Common myeloid progenitor, CD34-positive (primary cell): ENCODE results near the gene FIP1L1.

Experiments
- CTCF ChIA-PET: fragments of 350-600 bp; sonication (Branson Sonifier 250); formaldehyde crosslinking; loops from one replicate; lab custom pipeline; 2021; ENCODE audit warnings: antibody characterized with exemption; lab: Charles Lee
- POLR2A ChIA-PET: fragments of 350-600 bp; sonication (Branson Sonifier 250); formaldehyde crosslinking; loops from one replicate; lab custom pipeline; 2021; ENCODE audit warnings: antibody characterized with exemption; lab: Charles Lee
- DNase-seq, 3 donors: peaks; one replicate each; pipeline versions ENCODE4 v3.0.0 to v3.0.0-alpha.2; 2013
- H3K27ac ChIP-seq, 2 experiments: 1 replicate in 1 of 2; 2 replicates in 1 of 2; pipeline ENCODE4 v1.7.0; 2013; ENCODE audit warnings: inconsistent platforms in 2 of 2, low read length in 2 of 2, mild to moderate bottlenecking in 2 of 2, low read depth in 1 of 2, moderate library complexity in 1 of 2; ENCODE audit not compliant: severe bottlenecking in 2 of 2, insufficient read depth in 1 of 2, poor library complexity in 1 of 2
- H3K27me3 ChIP-seq, 5 experiments: replicated peaks in 2 of 5; 1 replicate in 3 of 5; 2 replicates in 2 of 5; pipeline versions ENCODE4 v1.6.1 to v1.7.0; 2013; ENCODE audit warnings: low read length in 4 of 5, mild to moderate bottlenecking in 2 of 5, moderate library complexity in 2 of 5, inconsistent platforms in 1 of 5; ENCODE audit not compliant: insufficient read depth in 5 of 5, control insufficient read depth in 4 of 5
- H3K36me3 ChIP-seq, 4 experiments: 1 replicate in 2 of 4; 2 replicates in 2 of 4; pipeline versions ENCODE4 v1.6.1 to v1.7.0; 2013; ENCODE audit warnings: low read length in 3 of 4, control low read depth in 1 of 4, mild to moderate bottlenecking in 1 of 4; ENCODE audit not compliant: control insufficient read depth in 4 of 4, insufficient read depth in 4 of 4
- H3K4me1 ChIP-seq, 4 experiments: 1 replicate in 3 of 4; 2 replicates in 1 of 4; pipeline versions ENCODE4 v1.6.1 to v1.7.1; 2013; ENCODE audit warnings: low read length in 3 of 4, mild to moderate bottlenecking in 3 of 4, control low read depth in 1 of 4, inconsistent platforms in 1 of 4, moderate library complexity in 1 of 4; ENCODE audit not compliant: control insufficient read depth in 4 of 4, insufficient read depth in 4 of 4; ENCODE audit errors: control extremely low read depth in 1 of 4
- H3K4me3 ChIP-seq, 7 experiments: 1 replicate in 4 of 7; 2 replicates in 3 of 7; pipeline versions ENCODE4 v1.5.1 to v1.7.0; 2013; ENCODE audit warnings: mild to moderate bottlenecking in 7 of 7, low read length in 6 of 7, moderate library complexity in 6 of 7, inconsistent platforms in 2 of 7, low read depth in 2 of 7, control low read depth in 1 of 7; ENCODE audit not compliant: insufficient read depth in 4 of 7, control insufficient read depth in 1 of 7; ENCODE audit errors: extremely low read depth in 1 of 7
- H3K9me3 ChIP-seq, 5 experiments: 1 replicate in 4 of 5; 2 replicates in 1 of 5; pipeline versions ENCODE4 v1.6.1 to v1.7.1; 2013; ENCODE audit warnings: low read length in 4 of 5, mild to moderate bottlenecking in 2 of 5, inconsistent platforms in 1 of 5, low read depth in 1 of 5, moderate library complexity in 1 of 5; ENCODE audit not compliant: control insufficient read depth in 4 of 5, insufficient read depth in 2 of 5; ENCODE audit errors: control extremely low read depth in 1 of 5
- WGBS: methylation state at CpG from one replicate; pipeline ENCODE4 v1.1.5; 2013; ENCODE audit not compliant: insufficient coverage; 5-methylcytosine and 5-hydroxymethylcytosine counted together

The FIP1L1 gene

GRCh38 chr4:53507058-53507457 lies 129.6 kb downstream of the FIP1L1 start:
- POLR2A ChIA-PET: no interaction called here
- Histone ChIP-seq H3K4me1 (peaks cover 0 to 3% (median 0%) of the 10 kb centered on the region in 4 experiments), H3K9me3 (no peaks in the 10 kb centered on the region), H3K4me3 (no peak overlapping the region), H3K27me3 (no peaks in the 10 kb centered on the region), H3K27ac (no peak overlapping the region), H3K36me3 (no peaks in the 10 kb centered on the region)
- CTCF ChIA-PET: no interaction called here
- 95% methylated on average over 2 of the region's 7 CpGs for WGBS
- no peak for DNase-seq

- no peak overlapping the region for H3K4me3 ChIP-seq
- 95% methylated on average over 17 of the region's 17 CpGs for WGBS
- H3K36me3 ChIP-seq: no peaks in the 10 kb centered on the region
- H3K4me1 ChIP-seq: peaks cover 0 to 3% (median 0%) of the 10 kb centered on the region in 4 experiments
- no peaks in the 10 kb centered on the region for H3K27me3 ChIP-seq
- ChIA-PET POLR2A (no interaction called here), CTCF (no interaction called here)
- no peaks in the 10 kb centered on the region for H3K9me3 ChIP-seq
- H3K27ac ChIP-seq: no peak overlapping the region
- peak in 1 of 3 donors; percentile 13 for DNase-seq
Measured at GRCh38 chr4:53507671-53508286, 130.3 kb downstream of the FIP1L1 start.

- ChIA-PET CTCF (no interaction called here), POLR2A (no interaction called here)
- Histone ChIP-seq H3K9me3 (no peaks in the 10 kb centered on the region), H3K36me3 (no peaks in the 10 kb centered on the region), H3K4me3 (no peak overlapping the region), H3K4me1 (peaks cover 0 to 3% (median 0%) of the 10 kb centered on the region in 4 experiments), H3K27me3 (no peaks in the 10 kb centered on the region), H3K27ac (no peak overlapping the region)
- 11% methylated on average over 1 of the region's 1 CpG for WGBS
- peak in 1 of 3 donors; percentile 77 for DNase-seq
Measured at GRCh38 chr4:53508446-53508845, 131.0 kb downstream of the FIP1L1 start.

GRCh38 chr4:53510321-53510720 lies 132.9 kb downstream of the FIP1L1 start:
- H3K4me3 ChIP-seq: no peak overlapping the region
- no peak overlapping the region for H3K27ac ChIP-seq
- no peak for DNase-seq
- H3K36me3 ChIP-seq: no peaks in the 10 kb centered on the region
- ChIA-PET CTCF (no interaction called here), POLR2A (no interaction called here)
- 0% methylated on average over 1 of the region's 5 CpGs for WGBS
- H3K4me1 ChIP-seq: peaks cover 0 to 3% (median 0%) of the 10 kb centered on the region in 4 experiments
- H3K9me3 ChIP-seq: no peaks in the 10 kb centered on the region
- no peaks in the 10 kb centered on the region for H3K27me3 ChIP-seq
